Skeletal muscle satellite cell (primary cell): ENCODE measurements around the gene SERTAD2.

ENCODE experiments used
- H3K27me3 ChIP-seq: 2 replicates; pipeline ENCODE4 v1.7.0; 2013; ENCODE audit warnings: low read length; ENCODE audit not compliant: control insufficient read depth, insufficient read depth
- H3K36me3 ChIP-seq: 2 replicates; pipeline ENCODE4 v1.7.0; 2013; ENCODE audit warnings: mild to moderate bottlenecking, control low read depth, low read length; ENCODE audit not compliant: insufficient read depth
- H3K4me1 ChIP-seq: 2 replicates; pipeline ENCODE4 v1.7.0; 2013; ENCODE audit warnings: low read length; ENCODE audit not compliant: control insufficient read depth, insufficient read depth
- H3K4me2 ChIP-seq: 2 replicates; pipeline ENCODE4 v1.7.0; 2013; ENCODE audit warnings: mild to moderate bottlenecking, low read length
- H3K4me3 ChIP-seq: 2 replicates; pipeline ENCODE4 v1.7.0; 2013; ENCODE audit warnings: low read length
- H3K9ac ChIP-seq: 2 replicates; pipeline ENCODE4 v1.7.0; 2013; ENCODE audit warnings: mild to moderate bottlenecking, low read depth, low read length, moderate library complexity
- H3K9me3 ChIP-seq: replicated peaks from 2 replicates; pipeline ENCODE4 v1.7.0; 2013; ENCODE audit warnings: mild to moderate bottlenecking, control low read depth, low read length

SERTAD2 gene

DNA sequence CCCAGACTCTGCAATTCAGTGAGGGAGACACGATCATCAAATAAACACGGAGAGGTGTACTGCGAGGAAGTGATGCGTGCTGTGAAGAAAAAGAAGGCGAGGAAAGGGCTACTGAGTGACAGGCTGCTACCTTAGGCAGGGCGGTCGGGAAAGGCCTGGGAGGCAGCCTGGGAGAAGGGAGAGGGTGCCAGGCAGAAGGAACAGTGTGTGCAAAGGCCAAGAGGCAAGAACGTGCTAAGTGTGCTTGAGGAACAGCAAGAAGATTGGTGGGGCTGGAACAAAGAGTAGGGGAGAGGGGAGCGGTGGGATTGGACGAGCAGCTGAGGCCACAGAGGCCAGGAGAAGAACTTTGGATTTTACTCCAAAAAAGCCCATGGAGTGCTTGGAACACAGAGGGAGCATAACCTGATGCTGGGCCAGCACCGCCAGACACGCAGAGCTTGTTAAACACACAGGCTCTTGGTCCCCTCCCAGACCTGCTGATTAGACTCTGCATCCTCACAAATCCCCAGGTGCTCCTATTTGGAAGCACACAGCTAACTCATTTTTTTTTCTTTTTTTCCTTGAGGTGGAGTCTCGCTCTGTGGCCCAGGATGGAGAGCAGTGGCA lies 30.4 kb downstream of the SERTAD2 start:
- H3K36me3 ChIP-seq = no peaks in the 10 kb centered on the region
- no peaks in the 10 kb centered on the region for H3K27me3 ChIP-seq
- H3K4me3 ChIP-seq = no peak overlapping the region
- H3K9ac ChIP-seq = no peak overlapping the region
- H3K4me2 ChIP-seq = peak overlapping the region; percentile 8
- peaks cover 9% of the 10 kb centered on the region for H3K4me1 ChIP-seq
- H3K9me3 ChIP-seq = no peaks in the 10 kb centered on the region

DNA sequence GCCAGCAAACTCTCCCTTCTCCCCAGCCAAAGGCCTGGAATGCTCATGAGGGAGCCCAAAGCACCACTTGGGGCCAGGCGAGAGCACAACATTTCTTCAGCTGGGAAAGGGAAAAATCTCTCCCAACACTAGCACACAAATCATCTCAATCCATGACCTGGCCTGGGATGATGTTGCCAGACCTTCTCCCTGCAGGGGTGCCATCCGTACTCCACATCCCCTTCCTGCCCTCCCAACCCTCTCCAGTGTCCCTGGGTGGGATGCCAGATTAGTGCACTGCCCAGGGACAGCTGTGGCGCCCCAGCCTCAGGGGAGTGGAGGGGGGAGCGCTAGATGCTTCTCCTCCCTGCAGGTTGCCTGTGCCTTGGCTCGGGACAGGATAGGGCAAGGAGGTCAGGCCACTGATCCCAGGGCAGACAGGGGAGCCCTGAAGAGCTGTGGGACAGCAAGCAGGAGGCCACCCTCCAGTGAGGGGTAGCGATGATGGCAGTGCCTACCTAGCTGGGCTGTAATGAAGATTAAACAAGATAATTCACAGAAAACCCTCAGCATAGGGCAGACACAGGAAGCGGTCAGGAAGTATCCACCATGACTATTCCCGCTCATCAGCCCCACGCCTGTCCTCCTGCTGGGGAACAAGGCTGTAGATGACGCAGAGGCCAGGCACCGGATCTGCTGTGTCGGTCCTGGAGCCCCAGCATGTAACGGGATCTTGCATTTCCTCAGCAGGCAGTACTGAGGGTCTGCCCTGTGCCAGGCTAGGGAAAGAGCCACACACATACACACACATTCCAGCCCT lies 31.1 kb downstream of the SERTAD2 start:
- no peaks in the 10 kb centered on the region for H3K9me3 ChIP-seq
- peaks cover 9% of the 10 kb centered on the region for H3K4me1 ChIP-seq
- H3K36me3 ChIP-seq = no peaks in the 10 kb centered on the region
- peak overlapping the region; percentile 8 for H3K4me2 ChIP-seq
- no peak overlapping the region for H3K4me3 ChIP-seq
- H3K9ac ChIP-seq = no peak overlapping the region
- no peaks in the 10 kb centered on the region for H3K27me3 ChIP-seq

DNA sequence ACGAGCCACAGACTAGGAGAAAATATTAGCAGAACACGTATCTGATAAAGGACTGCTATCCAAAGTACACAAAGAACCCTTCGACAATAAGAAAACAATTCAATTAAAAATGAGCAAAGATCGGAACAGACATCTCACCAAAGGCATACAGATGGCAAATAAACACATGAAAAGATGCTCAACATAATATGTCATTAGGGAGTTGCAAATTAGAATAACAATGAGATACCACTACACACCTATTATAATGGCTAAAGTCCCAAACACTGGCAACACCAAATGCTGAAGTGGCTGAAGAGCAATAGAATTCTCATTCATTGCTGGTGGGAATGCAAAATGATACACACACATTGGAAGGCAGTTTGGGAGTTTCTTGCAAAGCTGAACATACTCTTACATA lies 33.1 kb downstream of the SERTAD2 start:
- H3K4me2 ChIP-seq = no peak overlapping the region
- no peak overlapping the region for H3K4me3 ChIP-seq
- H3K4me1 ChIP-seq = peaks cover 9% of the 10 kb centered on the region
- peaks cover 4% of the 10 kb centered on the region for H3K27me3 ChIP-seq
- no peak overlapping the region for H3K9ac ChIP-seq
- no peaks in the 10 kb centered on the region for H3K9me3 ChIP-seq
- H3K36me3 ChIP-seq = no peaks in the 10 kb centered on the region

GRCh38 chr2:64617631-64618151 lies 36.0 kb downstream of the SERTAD2 start:
- H3K4me2 ChIP-seq = no peak overlapping the region
- H3K9ac ChIP-seq = no peak overlapping the region
- no peaks in the 10 kb centered on the region for H3K9me3 ChIP-seq

GRCh38 chr2:64615844-64616536 lies 37.7 kb downstream of the SERTAD2 start:
- Histone ChIP-seq H3K36me3 (no peaks in the 10 kb centered on the region), H3K4me3 (no peak overlapping the region), H3K27me3 (peaks cover 9% of the 10 kb centered on the region), H3K9me3 (no peaks in the 10 kb centered on the region), H3K9ac (no peak overlapping the region), H3K4me1 (no peaks in the 10 kb centered on the region), H3K4me2 (no peak overlapping the region)

More at GRCh38 chr2:64617631-64618151, 36.0 kb downstream of the SERTAD2 start:
- Histone ChIP-seq H3K36me3 (no peaks in the 10 kb centered on the region), H3K27me3 (peaks cover 9% of the 10 kb centered on the region), H3K4me3 (no peak overlapping the region), H3K4me1 (peaks cover 3% of the 10 kb centered on the region)

GRCh38 chr2:64615192-64615763 lies 38.4 kb downstream of the SERTAD2 start:
- Histone ChIP-seq H3K4me2 (no peak overlapping the region), H3K4me1 (no peaks in the 10 kb centered on the region), H3K4me3 (no peak overlapping the region), H3K9me3 (no peaks in the 10 kb centered on the region), H3K9ac (no peak overlapping the region), H3K36me3 (no peaks in the 10 kb centered on the region), H3K27me3 (peaks cover 9% of the 10 kb centered on the region)

DNA sequence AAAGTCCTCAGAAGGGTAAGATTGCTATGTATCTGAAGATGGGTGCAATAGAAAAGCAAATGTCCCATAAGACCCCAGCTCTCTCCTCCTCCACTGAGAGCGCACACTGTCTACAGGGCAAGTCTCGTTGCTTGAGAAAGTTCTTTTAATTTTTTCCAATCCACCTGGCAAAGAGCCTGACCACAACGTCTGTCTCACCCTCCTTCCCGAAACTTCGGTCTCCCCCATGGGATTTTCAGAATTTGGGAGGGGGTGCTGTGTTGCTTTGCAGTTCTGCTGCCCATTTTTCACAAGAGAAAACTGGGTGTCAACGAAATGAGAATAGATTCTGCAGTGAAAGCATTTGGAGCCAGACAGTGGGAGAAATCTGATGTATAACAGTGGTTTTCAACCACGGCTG lies 40.4 kb downstream of the SERTAD2 start:
- Histone ChIP-seq H3K27me3 (peaks cover 9% of the 10 kb centered on the region), H3K9me3 (no peaks in the 10 kb centered on the region), H3K4me3 (no peak overlapping the region), H3K9ac (no peak overlapping the region), H3K4me1 (peaks cover 8% of the 10 kb centered on the region), H3K36me3 (no peaks in the 10 kb centered on the region), H3K4me2 (no peak overlapping the region)

- Histone ChIP-seq H3K9me3 (no peaks in the 10 kb centered on the region), H3K4me2 (no peak overlapping the region), H3K36me3 (no peaks in the 10 kb centered on the region), H3K4me3 (no peak overlapping the region), H3K4me1 (peaks cover 8% of the 10 kb centered on the region), H3K27me3 (peaks cover 9% of the 10 kb centered on the region), H3K9ac (no peak overlapping the region)
Observed at GRCh38 chr2:64612575-64613195, 41.0 kb downstream of the SERTAD2 start.

GRCh38 chr2:64610316-64610855 lies 43.3 kb downstream of the SERTAD2 start:
- Histone ChIP-seq H3K9ac (no peak overlapping the region), H3K27me3 (peaks cover 4% of the 10 kb centered on the region), H3K36me3 (no peaks in the 10 kb centered on the region), H3K4me2 (no peak overlapping the region), H3K9me3 (no peaks in the 10 kb centered on the region), H3K4me3 (no peak overlapping the region), H3K4me1 (peaks cover 16% of the 10 kb centered on the region)

GRCh38 chr2:64609942-64610281 lies 43.8 kb downstream of the SERTAD2 start:
- peak overlapping the region; percentile 63 for H3K4me3 ChIP-seq
- peaks cover 19% of the 10 kb centered on the region for H3K4me1 ChIP-seq
- H3K36me3 ChIP-seq = no peaks in the 10 kb centered on the region
- peak overlapping the region; percentile 83 for H3K4me2 ChIP-seq
- H3K27me3 ChIP-seq = peaks cover 4% of the 10 kb centered on the region
- H3K9ac ChIP-seq = peak overlapping the region; percentile 77
- no peaks in the 10 kb centered on the region for H3K9me3 ChIP-seq
